Sigmoid colon (tissue), 7 donors: ENCODE results near the gene SNRPD3. TPM values are rescaled to one million over a fixed set of nuclear protein-coding genes. Genes with fewer than 3 reads are reported as not detected.

Source experiments
- DNase-seq: peaks from one replicate; pipeline ENCODE4 v3.0.0-alpha.2; 2019
- H3K27ac ChIP-seq, 4 donors: fragments of 200-600 bp; sonication (generic); one replicate each; pipeline ENCODE4 v1.5.1; 2016 to 2019; ENCODE audit warnings: mild to moderate bottlenecking in 1 of 4
- H3K27me3 ChIP-seq, 3 donors: fragments of 200-600 bp; sonication (generic); one replicate each; pipeline ENCODE4 v1.5.1; 2019; ENCODE audit warnings: mild to moderate bottlenecking in 1 of 3
- H3K36me3 ChIP-seq, 4 donors: fragments of 200-600 bp; sonication (generic); one replicate each; pipeline ENCODE4 v1.5.1; 2016 to 2019
- H3K4me1 ChIP-seq, 4 donors: fragments of 200-600 bp; sonication (generic); one replicate each; pipeline ENCODE4 v1.5.1; 2017 to 2019
- H3K4me3 ChIP-seq, 4 donors: fragments of 200-600 bp; sonication (generic); one replicate each; pipeline ENCODE4 v1.5.1; 2017 to 2019; ENCODE audit warnings: mild to moderate bottlenecking in 2 of 4, moderate library complexity in 1 of 4
- H3K9me3 ChIP-seq, 4 donors: fragments of 200-600 bp in 3 of 4; sonication (generic) in 3 of 4; one replicate each; pipeline versions ENCODE4 v1.5.1 to v1.6.1; 2013 to 2019
- EP300 ChIP-seq, 4 donors: sonication (generic); formaldehyde crosslinking; IDR thresholded peaks; one replicate each; pipeline ENCODE4 v1.6.1; 2017; ENCODE audit warnings: antibody characterized with exemption in 4 of 4
- POLR2A ChIP-seq, 2 donors: fragments of 450-650 bp; IDR thresholded peaks; one replicate each; pipeline ENCODE4 v1.6.1; 2016; ENCODE audit warnings: antibody characterized with exemption in 2 of 2, mild to moderate bottlenecking in 2 of 2, moderate library complexity in 2 of 2
- POLR2AphosphoS5 ChIP-seq, 4 donors: sonication (generic); formaldehyde crosslinking; IDR thresholded peaks; one replicate each; pipeline ENCODE4 v1.6.1; 2017; ENCODE audit warnings: antibody characterized with exemption in 4 of 4
- WGBS, 2 donors: extraction: QIAGEN DNeasy Blood & Tissue Kit; methylation state at CpG; one replicate each; pipeline ENCODE4 v1.1.7; 2013; 5-methylcytosine and 5-hydroxymethylcytosine counted together
- intact Hi-C: fragments of 100-400 bp; cut with DNase I; formaldehyde crosslinking; loops from one replicate; pipeline ENCODE4 v1.15.1; 2023
- polyA plus RNA-seq, 3 donors: library from polyadenylated mRNA; stranded (reverse); fragments of 200-250 nt; gene quantifications; one replicate each; pipeline ENCODE4 v1.2.3, GENCODE V29; 2013
- total RNA-seq, 4 donors: library from RNA; depleted of rRNA; stranded (reverse); fragments of >200 nt; gene quantifications; one replicate each; pipeline ENCODE4 v1.1.0, GENCODE V29; 2016
- TF ChIP-seq, protein P1 (sequence below), 4 experiments: fragments of 450-650 bp in 3 of 4; fragments of 200-600 bp in 1 of 4; IDR thresholded peaks; one replicate each; pipeline ENCODE4 v1.5.1; 2016 to 2019; ENCODE audit warnings: antibody characterized with exemption in 4 of 4, mild to moderate bottlenecking in 3 of 4, moderate library complexity in 2 of 4
- donor health status: healthy with polysubstance abuse.
- donor health status: Bipolar disorder and iron deficiency.
- donor health status: healthy.

The SNRPD3 gene
- total and polyA plus RNA-seq, 7 donors = 104 to 159 (median 140) TPM

- H3K27ac ChIP-seq = peak overlapping the region in 1 of 4 donors; percentile 11
- no peak overlapping the region for H3K4me3 ChIP-seq
- TF ChIP-seq EP300 (IDR thresholded peaks at IDR 0.05) = no peak
- no peaks in the 10 kb centered on the region for H3K9me3 ChIP-seq
- DNase-seq = no peak
- intact Hi-C loops = no loop called here
- peaks cover 0 to 47% (median 16%) of the 10 kb centered on the region in 4 donors for H3K36me3 ChIP-seq
- peaks cover 0 to 30% (median 23%) of the 10 kb centered on the region in 4 donors for H3K4me1 ChIP-seq
- no peaks in the 10 kb centered on the region for H3K27me3 ChIP-seq
- WGBS, 2 donors = 88 to 95% methylated on average over 21 of the region's 21 CpGs
Measured at GRCh38 chr22:24588757-24589481, 33.1 kb downstream of the SNRPD3 start.

DNA sequence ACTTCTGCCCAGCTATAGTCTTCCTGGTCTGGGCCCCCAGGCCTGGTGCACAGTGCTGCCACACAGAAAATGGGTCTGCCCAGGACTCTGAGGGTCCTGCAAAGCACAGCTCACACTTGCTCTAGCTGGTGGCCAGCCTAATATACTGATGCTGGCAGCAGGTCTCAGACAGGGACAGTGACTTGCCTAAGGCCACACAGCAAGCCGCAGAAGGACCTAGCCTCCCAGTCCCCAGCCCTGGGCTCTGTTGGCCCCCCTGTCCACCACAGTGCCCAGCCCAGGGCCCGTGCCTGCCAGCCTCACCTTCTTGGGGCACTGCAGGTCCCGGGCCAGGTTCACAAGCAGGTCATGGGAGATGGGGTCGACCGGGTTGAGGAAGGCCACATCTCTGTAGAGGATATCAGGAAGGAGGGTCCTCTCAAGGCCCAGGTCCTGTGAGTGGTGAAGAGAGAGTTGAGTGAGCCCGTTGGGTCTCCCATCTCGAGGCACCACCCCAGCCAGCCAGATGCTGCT lies 33.8 kb downstream of the SNRPD3 start:
- Histone ChIP-seq H3K9me3 (no peaks in the 10 kb centered on the region), H3K27me3 (no peaks in the 10 kb centered on the region), H3K27ac (no peak overlapping the region), H3K4me1 (peaks cover 0 to 24% (median 17%) of the 10 kb centered on the region in 4 donors), H3K36me3 (peaks cover 0 to 47% (median 16%) of the 10 kb centered on the region in 4 donors), H3K4me3 (no peak overlapping the region)
- intact Hi-C loops = no loop called here
- TF ChIP-seq POLR2AphosphoS5 (IDR thresholded peaks at IDR 0.05) (no peak), POLR2A (IDR thresholded peaks at IDR 0.05) (no peak), EP300 (IDR thresholded peaks at IDR 0.05) (no peak)
- TF ChIP-seq, protein P1, sequence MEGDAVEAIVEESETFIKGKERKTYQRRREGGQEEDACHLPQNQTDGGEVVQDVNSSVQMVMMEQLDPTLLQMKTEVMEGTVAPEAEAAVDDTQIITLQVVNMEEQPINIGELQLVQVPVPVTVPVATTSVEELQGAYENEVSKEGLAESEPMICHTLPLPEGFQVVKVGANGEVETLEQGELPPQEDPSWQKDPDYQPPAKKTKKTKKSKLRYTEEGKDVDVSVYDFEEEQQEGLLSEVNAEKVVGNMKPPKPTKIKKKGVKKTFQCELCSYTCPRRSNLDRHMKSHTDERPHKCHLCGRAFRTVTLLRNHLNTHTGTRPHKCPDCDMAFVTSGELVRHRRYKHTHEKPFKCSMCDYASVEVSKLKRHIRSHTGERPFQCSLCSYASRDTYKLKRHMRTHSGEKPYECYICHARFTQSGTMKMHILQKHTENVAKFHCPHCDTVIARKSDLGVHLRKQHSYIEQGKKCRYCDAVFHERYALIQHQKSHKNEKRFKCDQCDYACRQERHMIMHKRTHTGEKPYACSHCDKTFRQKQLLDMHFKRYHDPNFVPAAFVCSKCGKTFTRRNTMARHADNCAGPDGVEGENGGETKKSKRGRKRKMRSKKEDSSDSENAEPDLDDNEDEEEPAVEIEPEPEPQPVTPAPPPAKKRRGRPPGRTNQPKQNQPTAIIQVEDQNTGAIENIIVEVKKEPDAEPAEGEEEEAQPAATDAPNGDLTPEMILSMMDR (IDR thresholded peaks at IDR 0.05) = no peak
- DNase-seq = no peak
- WGBS, 2 donors = 89 to 93% methylated on average over 7 of the region's 7 CpGs

DNA sequence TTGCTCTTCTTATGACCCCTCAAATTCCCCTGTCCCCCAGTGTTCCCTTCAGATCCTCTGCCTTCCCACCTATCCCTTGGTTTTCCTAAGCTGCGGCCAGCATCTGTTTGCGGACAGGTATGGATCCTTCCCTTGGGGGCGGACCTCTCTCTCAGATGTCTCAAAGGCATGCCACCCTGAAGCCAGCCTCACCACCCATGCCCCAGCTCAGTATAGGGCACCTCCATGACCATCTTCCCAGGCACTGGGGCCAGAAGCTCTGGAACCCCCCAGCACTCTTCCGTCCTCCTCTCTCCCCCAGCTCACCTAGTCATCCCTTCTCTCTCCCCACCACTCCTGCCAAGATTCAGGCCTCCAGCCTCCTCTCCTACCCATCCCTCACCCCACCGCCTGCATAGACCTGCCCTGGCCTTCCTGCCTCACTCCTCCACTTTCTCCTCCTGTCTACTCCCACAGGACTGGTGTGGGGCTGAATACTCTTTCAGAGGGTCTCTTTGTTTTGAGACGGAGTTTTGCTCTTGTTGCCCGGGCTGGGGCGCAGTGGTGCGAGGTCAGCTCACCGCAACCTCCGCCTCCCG lies 34.9 kb downstream of the SNRPD3 start:
- Histone ChIP-seq H3K4me3 (no peak overlapping the region), H3K27ac (no peak overlapping the region), H3K27me3 (no peaks in the 10 kb centered on the region), H3K9me3 (no peaks in the 10 kb centered on the region), H3K4me1 (peaks cover 0 to 21% (median 12%) of the 10 kb centered on the region in 4 donors), H3K36me3 (peaks cover 0 to 39% (median 14%) of the 10 kb centered on the region in 4 donors)
- TF ChIP-seq, protein P1 (IDR thresholded peaks at IDR 0.05) = no peak
- no peak for TF ChIP-seq POLR2AphosphoS5 (IDR thresholded peaks at IDR 0.05)
- TF ChIP-seq POLR2A (IDR thresholded peaks at IDR 0.05) = no peak
- TF ChIP-seq EP300 (IDR thresholded peaks at IDR 0.05) = no peak
- no peak for DNase-seq
- intact Hi-C loops = no loop called here
- WGBS, 2 donors = 97 to 98% methylated on average over 12 of the region's 12 CpGs

- Histone ChIP-seq H3K36me3 (peaks cover 0 to 32% (median 13%) of the 10 kb centered on the region in 4 donors), H3K9me3 (no peaks in the 10 kb centered on the region), H3K27ac (peak overlapping the region in 2 of 4 donors; percentile 79 to 83), H3K4me1 (peaks cover 0 to 21% (median 12%) of the 10 kb centered on the region in 4 donors), H3K4me3 (no peak overlapping the region), H3K27me3 (no peaks in the 10 kb centered on the region)
- intact Hi-C loops = no loop called here
- 92 to 98% methylated on average over 6 of the region's 6 CpGs for WGBS, 2 donors
- TF ChIP-seq, protein P1 (IDR thresholded peaks at IDR 0.05) = no peak
- TF ChIP-seq EP300 (IDR thresholded peaks at IDR 0.05) = no peak
- TF ChIP-seq POLR2A (IDR thresholded peaks at IDR 0.05) = no peak
- TF ChIP-seq POLR2AphosphoS5 (IDR thresholded peaks at IDR 0.05) = no peak
- no peak for DNase-seq
Measured at GRCh38 chr22:24591286-24591830, 35.6 kb downstream of the SNRPD3 start.
